HG03442 (cell line): Measurements from ENCODE around the gene CACNA1D.
"Not testable (repeated sequence)": the region's sequence is repeated elsewhere in the genome, so short reads cannot be mapped to it uniquely, and the experiment has no call there.

Experiments
- ATAC-seq: cut with Tn5 transposase; IDR thresholded peaks from one replicate; pipeline ENCODE4 v1.9.1; 2021; ENCODE audit warnings: mild to moderate bottlenecking, moderate library complexity; ENCODE audit not compliant: unreplicated experiment

The CACNA1D gene

DNA sequence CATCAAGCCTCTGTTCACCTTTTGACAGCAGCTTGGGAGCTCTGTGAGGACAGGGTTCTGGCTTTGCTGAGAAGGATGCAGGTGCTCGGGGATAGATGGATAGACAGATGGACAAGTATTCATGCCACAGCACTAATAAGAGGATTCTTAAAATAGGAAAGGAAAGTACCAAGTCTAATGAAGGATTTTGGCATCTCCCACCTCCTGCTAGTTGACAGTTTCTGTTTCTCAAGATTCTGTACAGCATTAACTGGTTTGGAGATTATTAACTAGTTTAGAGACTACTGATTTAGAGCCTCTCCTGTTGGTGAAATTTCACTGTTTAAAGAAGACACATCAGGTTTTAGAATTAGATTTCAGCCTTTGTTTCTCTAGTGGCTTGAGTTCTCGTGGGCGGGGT is 152.3 kb downstream of the CACNA1D start:
- no peak for ATAC-seq

DNA sequence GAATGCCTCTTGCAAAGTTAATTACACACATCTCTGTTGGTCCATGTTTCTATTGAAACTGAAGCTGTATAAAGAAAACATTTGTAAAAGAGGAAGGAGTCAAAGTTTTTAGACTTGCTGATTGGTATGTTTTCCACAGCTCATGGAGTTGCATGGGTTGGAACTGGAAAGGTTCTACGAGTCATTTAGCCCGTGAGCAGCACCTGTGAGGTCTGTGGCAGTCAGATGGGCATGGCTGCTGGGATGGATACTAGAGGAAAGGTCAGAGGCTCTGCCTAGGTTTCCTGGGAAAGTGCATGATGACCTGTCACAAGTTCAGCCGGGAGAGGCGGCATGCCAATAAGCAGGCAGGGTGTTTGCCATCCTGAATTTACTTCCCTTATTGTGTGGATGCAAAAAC is 155.4 kb downstream of the CACNA1D start:
- no peak for ATAC-seq

DNA sequence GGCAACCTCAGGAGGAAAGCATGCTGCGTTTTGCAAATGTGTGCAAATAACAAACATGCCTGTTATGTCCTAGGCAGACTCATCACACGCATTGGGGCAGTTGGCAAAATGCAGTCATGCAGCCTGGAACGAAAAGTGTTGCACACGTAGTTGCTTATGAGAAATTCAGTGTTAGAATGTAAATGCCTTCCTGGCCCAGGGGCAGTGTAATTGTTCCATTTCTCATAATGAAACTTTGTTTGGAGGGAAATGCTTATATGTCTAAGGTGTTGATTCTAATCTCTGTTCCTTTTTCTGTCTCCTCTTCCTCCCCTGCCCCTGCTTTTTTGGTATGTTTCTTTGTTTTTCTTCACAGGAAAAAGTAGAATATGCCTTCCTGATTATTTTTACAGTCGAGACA is 156.0 kb downstream of the CACNA1D start:
- peak; percentile 83 for ATAC-seq

DNA sequence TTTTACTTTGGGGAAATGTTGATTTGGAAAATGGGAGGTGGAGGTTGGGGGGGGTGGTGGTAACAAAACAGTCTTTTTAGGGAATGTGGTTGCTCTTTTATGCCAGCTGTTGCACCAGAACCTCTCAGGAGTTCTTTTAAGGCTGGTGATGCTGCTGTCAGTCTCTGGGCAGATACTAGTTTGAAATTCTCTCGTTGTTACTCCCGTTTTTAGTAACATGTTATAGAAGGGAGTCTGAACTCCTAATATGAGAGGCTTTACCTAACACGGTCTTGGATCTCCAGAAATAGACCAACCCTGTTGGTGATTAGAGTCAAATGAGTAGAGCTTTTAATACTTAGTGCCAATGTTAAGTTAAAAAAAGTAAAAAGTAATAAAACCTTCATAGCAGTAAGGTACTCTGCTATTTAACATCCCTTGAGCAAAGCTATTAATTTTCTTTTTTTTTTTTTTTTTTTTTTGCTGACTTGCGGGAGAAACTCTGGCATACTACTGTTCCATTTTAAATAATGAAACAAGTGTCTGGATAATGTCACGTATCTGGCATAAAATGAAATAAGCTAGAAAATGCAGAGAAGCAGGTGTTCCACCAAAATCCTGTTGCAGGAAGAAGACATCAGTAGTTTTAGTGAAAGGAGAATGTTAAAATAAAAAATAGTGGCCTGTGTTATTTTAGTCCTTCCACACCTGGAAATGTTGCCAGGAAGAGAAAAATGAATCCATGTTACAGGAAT is 156.7 kb downstream of the CACNA1D start:
- ATAC-seq, result no peak

DNA sequence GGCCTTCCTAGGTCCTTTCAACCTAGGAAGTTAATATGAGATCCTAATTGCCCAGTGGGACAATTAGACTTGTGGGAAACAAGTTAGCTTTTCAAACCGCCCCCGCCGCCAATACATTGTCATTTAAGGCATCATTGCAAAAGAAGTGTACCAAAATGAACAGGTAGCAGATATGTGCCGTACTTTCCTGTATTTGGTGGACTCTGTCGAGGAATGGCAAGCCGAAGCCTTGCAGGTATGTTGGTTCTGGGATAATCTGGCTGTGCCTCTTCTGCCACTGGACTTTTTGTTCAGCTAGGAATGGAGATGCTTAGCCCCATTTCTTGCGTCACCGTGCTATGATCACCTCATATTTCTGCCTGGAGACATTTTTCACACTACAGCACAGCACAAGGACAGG is 157.5 kb downstream of the CACNA1D start:
- ATAC-seq, result no peak

DNA sequence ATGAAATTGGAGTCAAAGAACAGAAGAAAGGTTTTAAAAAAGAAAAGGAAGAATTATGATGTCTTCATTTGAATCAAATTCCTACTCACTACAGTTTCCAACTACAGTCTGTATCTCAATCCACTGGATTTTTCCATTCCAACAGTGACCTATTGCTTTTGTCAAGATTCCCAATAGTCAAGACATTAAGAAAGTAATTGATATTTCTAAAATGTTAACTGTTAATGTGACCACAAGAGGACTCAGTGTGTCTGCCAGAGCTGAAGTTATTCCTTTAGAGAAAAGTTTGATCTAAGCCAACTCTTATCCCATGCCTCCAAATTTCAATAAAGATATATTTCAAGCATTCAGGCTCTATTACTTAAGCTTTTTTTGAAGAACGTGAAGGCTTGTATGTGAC is 163.2 kb downstream of the CACNA1D start:
- ATAC-seq, result no peak

DNA sequence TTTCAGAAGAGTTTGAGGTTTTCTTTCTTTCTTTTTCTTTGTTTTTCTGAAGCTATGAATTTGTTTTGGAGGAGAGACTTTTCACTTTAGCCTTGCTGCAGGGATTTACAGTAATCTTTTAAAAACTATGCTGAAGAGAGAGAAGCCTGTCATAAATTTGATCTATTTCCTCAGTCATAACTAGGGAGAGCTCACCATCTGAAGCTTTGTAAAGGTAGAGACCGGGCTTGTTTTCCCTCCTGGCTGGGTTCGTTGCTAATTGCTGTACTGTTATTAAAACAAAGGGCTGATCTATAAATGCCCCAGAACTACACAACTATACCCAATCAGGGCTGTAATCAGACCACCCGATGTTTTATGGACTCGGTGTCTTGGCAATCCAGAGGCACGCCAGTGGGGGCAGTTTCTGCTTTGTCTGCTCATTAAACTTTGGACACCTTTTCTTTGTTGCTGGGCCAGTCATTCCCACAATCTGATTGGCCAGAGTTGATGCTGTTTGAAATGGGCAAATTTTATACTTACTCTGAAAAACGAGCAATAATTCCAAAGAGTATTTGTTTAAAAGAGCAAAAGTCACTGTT is 164.3 kb downstream of the CACNA1D start:
- ATAC-seq, result no peak

DNA sequence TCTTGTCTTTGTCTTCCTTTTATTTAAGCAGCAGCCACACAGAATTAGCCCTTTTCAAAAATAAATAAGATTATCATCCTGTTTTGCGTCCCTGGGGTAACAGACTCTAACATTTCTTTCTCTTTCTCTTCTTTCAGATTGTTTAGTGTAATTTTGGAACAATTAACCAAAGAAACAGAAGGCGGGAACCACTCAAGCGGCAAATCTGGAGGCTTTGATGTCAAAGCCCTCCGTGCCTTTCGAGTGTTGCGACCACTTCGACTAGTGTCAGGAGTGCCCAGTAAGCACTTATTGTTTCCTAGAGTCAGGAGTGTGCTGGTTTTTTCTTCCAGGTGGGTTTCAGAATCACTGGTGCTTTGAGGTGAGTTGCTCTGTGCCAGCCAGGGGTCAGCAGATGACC is 165.6 kb downstream of the CACNA1D start:
- ATAC-seq, result no peak

DNA sequence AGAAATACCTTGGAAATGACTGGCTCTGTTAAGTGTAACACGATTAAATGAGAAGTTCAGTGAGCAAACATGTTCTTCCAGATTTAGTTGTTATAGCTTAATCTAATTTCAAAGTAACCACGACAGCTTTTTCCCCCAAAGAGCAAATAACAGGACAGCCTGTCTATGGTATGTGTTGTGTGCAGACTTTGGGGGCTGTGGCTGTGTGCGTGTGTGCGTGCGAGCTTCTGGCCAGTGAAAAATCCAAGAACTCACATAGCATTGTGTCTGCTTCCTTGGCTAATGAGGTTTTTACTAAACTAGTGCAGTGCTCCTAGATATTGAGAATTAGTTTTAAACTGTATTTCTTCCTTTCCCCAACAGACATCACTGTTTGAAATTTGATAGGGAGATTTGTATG is 167.1 kb downstream of the CACNA1D start:
- no peak for ATAC-seq

DNA sequence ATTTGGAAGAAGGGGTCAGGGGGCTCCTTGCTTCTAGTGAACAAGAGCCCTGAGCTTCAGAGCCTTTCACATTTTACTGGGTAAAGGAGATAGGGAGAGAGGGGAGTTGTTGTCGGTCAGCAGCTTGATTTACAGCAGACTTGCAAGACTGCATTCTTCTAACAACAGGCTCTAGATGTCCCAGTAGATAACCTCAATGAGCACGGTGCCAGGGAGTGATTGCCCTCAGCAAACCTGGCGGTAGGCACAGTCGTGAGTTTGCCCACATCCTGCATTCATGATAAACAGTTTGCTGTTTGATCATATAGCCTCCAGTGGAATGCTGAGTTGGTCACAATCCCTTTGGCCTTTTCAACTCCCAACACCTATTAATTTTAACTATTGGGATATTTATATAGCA is 170.4 kb downstream of the CACNA1D start:
- ATAC-seq, result not testable (repeated sequence)

DNA sequence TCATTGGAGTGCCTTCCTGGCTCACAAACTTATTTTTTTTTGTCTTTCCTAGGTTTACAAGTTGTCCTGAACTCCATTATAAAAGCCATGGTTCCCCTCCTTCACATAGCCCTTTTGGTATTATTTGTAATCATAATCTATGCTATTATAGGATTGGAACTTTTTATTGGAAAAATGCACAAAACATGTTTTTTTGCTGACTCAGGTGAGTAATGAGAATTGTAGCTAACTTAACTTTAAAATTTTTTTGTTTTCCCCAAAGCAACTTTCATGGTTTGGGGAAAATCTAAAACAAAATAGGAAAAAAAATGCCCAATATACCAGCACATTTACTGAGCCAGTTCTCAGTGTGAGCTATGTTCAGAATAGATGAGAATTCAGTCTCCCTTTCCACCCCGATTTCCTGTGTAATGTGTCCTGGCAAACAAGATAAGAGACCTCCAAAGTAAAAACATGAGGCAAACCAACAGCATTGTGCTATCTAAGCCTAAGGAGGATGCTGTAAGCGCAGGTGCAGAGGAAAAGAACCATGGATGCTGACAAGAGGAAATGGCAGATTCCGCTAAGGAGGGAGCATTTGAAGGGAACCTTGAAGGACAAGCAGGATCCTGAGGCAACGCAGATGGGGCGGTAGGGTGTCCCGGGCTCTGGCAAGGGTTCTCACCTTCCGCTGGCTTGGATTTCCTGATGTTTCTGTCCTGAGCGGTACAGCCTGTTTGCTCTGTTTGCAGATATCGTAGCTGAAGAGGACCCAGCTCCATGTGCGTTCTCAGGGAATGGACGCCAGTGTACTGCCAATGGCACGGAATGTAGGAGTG is 171.4 kb downstream of the CACNA1D start:
- ATAC-seq, result no peak

DNA sequence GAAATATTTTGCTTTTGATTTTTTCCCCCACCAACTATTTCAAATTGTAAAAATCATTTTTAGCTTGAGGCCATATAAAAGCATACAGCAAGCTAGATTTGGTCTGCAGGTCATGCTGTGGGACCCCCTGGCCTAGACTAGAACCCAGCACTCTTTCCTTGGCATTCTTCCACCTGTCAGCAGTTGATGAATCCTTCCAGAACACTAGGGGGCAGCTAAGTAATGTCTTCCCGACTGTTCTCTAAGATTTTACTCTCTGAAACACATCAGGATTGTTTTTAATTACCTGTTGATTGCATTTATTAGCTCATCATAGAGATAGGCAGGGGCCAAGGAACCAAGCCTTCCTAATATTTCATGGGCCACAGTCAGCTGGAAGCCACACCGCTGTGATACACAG is 174.5 kb downstream of the CACNA1D start:
- ATAC-seq, result no peak

DNA sequence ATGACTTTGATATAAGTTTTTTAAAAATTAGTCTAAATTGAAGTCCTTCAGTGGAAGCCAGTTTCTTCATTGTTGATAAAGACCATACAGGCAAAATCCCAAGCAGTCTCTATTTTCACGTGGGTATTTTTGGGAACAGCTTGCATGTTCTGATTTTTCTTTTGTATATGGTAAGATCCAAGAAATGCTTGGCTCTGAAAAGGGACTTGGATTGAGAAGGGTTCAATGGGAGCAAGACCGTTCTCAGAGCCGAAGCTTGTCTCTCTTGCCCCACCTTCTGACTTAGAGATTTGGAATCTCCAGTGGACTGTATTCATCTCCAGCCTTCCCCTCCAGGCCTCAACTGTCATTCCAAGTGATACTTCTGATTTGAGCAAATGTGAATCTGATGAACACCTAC is 176.3 kb downstream of the CACNA1D start:
- no peak for ATAC-seq

DNA sequence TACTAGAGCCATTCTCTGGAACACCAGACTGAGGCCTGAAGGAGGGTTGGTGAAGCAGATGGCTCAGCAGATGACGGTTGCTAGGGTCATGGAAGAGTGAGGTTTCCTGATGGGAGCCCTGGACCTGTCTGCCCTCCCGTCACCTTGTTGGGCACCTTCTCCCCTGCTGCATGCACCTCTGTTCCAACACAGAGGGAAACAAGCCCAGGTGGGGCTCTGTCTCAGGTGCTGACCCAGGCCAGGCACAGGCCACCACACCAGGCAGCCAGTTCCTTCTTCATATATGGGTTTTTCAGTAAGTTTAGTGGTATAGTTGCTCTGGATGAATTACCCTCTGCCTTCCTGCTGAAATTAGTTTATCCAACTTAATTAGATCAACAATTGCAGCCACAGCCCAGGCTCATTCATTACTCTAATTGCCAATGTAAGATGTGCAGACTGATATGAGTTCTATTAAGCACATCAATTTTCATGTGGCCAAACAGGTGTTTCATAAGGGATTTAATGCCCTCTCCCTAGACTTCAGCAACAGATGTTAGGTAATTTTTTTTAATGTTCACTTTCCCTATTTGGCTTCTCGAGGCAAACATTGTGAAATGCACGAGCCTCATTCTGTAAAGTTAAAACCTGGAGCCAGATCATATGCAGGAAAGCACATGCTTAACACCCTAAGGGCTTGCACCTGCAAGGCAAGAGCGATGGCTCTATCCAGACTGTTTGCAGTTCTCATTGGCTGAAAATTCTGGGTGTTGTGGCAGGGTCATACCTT is 177.0 kb downstream of the CACNA1D start:
- no peak for ATAC-seq

DNA sequence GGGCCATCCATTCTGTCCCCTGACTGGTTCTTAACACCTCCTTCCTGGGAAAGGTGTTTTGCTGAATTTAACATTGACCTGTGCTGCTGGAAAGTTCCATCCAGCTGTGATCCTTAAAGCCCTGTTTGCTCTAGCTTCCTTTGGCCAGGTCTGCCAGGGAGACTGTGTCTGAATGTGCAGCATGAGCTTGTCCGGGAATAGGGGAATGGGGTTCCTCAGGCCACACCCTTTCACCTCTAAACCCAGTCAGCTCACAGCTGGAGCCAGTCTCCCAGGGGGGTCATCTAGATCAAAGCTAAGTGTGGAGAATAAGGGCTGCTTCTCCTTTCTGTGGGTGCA is 177.5 kb downstream of the CACNA1D start:
- no peak for ATAC-seq

DNA sequence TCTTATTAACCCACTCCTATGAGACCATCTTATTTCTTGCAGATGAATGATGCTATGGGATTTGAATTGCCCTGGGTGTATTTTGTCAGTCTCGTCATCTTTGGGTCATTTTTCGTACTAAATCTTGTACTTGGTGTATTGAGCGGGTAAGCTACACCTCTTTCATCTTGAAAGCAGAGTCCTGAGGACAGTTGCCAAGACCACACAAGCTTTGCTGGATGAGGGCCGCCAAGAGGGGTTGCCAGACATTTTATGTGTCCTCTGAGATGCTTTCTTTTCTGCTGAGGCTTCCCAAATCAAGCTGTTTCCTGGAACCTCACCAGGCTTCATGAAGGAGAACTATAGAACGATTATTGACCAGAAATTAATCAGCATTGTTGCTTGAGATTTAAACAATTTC is 178.6 kb downstream of the CACNA1D start:
- ATAC-seq, result no peak

DNA sequence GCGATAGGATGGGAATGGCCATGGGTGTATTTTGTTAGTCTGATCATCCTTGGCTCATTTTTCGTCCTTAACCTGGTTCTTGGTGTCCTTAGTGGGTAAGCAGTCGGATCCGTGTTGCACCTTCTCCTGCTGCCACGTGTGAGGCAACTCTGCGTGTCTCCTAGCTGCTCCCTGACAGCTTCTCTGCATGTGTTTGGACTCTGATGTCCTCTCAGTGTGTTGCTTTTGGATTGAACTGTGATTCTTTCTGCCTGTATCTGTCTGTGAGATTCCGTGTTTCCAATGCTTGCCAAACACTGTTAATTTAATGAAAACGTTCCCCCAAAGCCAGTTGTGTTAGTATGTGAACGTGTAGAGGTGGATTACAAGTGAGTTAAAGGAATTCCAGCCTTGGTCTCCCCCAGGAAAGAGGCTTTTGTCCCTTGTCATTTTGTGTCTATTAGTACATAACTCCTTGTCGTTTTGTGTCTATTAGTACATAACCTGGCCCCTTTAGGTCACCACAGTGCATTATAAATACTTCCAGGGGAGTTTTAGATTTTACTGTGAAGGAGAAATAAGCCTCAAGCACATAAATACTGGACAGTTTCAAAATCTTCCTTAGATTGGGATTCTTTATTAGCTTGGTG is 179.4 kb downstream of the CACNA1D start:
- no peak for ATAC-seq

DNA sequence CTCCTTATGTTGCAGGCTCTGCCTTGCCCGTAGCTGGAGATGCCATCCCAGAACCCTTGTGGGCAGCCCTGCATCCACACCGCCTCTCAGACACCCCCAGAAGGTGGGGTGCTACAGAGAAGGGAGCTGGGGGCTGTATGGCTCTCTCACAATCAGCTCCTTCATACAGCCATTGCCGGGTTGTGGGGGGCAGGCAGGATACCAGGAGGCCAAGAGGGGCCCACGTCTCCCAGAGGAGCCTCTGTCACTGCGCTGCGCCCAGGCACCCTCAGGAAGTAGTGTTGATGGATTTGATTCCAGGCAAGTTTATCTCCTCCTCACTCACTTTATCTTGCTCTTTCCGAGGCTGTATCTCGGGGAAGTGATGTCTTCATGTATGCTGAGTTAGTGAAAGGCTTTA is 180.2 kb downstream of the CACNA1D start:
- ATAC-seq, result no peak

DNA sequence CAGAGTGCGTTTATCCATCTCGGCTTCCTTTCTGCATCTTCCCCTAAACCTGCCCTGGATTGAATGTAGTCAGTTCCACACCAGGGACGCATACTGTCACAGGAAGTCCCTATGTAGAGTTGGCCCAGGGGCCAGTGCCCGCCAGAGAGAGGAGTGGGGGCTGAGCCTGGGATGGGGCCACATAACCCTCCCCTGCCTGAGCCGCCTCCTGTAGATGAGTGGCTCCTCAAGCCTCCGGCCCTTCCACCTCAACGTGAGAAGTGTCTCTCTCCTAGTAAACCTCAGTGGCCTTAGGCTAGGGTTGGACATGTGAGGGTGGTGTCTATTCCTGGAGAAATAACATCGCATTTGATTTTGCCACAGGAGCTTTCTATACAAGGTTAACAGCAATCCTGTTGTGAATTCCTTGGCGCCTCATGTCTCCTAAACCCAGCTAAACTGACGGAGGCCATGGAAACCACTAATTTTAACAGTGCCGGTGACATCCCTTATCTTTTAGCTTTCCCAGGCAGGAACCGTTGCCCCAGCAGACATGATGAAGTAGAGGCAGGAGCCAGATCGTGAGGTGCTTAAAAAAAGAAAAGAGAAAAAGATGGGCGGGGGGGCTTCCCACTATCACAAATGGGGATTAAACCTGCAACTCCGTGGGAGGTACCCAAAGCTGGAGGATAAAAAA is 180.7 kb downstream of the CACNA1D start:
- ATAC-seq, result no peak

DNA sequence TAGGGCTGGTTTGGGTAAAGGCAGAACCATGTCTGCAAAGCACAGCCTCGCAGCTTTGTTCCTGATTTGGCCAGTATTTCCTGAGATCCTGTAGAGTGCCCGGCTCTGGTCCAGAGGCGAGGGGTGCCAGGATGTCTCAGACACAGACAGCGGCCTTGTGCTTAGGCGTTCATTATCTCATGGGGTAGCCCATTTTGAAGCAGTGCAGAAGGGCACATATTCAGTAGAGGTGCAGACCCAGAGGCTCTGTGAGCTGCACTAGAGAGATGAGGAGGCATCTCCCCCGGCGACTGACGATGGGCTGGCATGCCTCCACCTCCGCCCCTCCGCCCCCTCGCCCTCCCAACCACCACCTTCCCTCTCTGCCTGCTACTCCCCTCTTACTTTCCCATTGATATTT is 181.5 kb downstream of the CACNA1D start:
- no peak for ATAC-seq
